GM21447 (cell line): ENCODE results near the gene LHFPL2.
A peak's percentile ranks its signal among the peaks of the same experiment; 100 is the strongest.
"Not testable (repeated sequence)": the region's sequence is repeated elsewhere in the genome, so short reads cannot be mapped to it uniquely, and the experiment has no call there.

Experiments
- ATAC-seq: cut with Tn5 transposase; IDR thresholded peaks from one replicate; pipeline ENCODE4 v1.9.1; 2021; ENCODE audit not compliant: unreplicated experiment

Gene LHFPL2, protein sequence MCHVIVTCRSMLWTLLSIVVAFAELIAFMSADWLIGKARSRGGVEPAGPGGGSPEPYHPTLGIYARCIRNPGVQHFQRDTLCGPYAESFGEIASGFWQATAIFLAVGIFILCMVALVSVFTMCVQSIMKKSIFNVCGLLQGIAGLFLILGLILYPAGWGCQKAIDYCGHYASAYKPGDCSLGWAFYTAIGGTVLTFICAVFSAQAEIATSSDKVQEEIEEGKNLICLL

GRCh38 chr5:78648359-78649210 is at the start of gene LHFPL2:
TSS of gene LHFPL2 (minus strand) at chr5:78648772. CDS start at chr5:78510213, 138,559 bp downstream.
- ATAC-seq, result peak; percentile 39

- ATAC-seq, result no peak
Measured at GRCh38 chr5:78696637-78697036, 48.1 kb upstream of the LHFPL2 start.

GRCh38 chr5:78696052-78696451 is 47.5 kb upstream of the LHFPL2 start:
- ATAC-seq, result not testable (repeated sequence)

DNA sequence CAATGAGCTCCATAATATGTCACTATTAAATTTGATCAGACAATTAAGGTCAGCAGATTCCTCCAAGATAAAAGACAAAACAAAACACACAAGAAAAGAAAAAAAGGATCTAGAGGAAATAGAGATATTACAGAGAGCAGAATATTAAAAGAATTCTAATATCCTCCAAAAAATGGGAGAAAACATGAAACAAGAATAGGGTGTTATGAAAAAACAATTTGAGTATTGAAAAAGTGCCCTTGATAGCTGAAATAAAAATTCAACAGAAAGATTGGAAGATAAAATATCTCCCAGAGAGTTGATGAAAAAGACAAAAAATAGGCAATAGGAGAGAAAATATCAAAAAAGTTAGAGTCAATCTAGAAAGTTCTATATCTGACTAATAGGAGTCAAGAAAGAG is 44.8 kb upstream of the LHFPL2 start:
- ATAC-seq, result no peak

DNA sequence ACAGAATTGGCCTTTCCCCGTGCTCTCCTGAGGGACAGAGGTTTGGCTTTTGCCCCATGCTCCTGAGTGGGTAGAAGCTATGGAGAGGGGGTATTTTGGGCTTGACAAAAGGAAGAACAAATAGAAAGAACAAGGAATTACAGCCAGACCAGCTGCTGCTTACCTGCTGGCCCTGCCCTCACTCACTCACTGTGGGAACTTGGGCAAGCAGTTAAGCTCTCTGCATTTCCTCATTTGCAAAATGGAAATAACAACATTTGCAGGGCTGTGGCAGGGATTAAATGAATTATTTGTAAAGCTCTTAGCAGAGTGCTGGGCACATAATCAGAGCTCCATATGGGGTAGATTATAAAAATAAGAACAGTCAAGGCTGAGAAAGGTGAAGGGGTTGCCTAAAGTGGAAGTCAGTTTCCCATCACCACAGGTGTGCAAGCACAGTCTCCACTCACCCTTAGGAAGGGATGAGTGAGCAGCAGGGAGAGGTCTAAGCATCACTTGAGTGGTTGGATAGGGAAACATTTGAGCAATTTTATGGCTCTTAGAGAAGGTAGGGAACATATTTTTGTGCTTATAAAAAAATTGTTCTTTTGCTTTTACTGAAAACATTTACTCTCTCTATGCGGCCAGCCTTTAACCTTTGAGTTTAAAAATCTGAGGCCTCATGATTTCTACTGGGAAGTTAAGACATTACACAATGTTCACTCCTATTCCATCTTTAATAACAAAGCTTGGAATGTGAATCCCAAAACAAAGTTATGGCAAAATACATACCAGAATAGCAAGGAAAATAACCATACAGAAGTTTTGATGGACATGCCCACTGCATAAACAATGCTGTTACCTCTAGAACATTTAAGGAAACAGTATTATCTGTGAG is 42.8 kb upstream of the LHFPL2 start:
- ATAC-seq, result no peak

- no peak for ATAC-seq
Measured at GRCh38 chr5:78690253-78690972, 41.8 kb upstream of the LHFPL2 start.

GRCh38 chr5:78689540-78690252 is 41.1 kb upstream of the LHFPL2 start:
- ATAC-seq, result no peak

DNA sequence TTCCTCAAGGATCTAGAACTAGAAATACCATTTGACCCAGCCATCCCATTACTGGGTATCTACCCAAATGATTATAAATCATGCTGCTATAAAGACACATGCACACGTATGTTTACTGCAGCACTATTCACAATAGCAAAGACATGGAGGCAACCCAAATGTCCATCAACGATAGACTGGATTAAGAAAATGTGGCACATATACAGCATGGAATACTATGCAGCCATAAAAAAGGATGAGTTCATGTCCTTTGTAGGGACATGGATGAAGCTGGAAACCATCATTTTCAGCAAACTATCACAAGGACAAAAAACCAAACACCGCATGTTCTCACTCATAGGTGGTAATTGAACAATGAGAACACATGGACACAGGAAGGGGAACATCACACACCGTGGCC is 38.9 kb upstream of the LHFPL2 start:
- not testable (repeated sequence) for ATAC-seq

- not testable (repeated sequence) for ATAC-seq
Measured at GRCh38 chr5:78683905-78684304, 35.3 kb upstream of the LHFPL2 start.

DNA sequence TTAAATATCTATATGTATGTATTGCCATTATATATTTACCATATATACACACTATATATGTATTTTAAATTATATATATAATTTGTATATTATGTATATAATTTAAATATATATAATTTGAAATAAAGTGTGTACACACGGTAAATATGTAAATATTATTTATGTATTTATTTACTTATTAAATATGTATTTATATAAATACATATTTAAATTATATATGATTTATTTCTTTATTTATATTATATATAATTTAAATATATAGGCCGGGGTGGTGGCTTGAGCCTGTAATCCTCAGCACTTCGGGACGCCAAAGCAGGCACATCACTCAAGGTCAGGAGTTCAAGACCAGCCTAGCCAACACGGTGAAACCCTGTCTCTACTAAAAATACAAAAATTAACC is 31.3 kb upstream of the LHFPL2 start:
- ATAC-seq, result no peak

DNA sequence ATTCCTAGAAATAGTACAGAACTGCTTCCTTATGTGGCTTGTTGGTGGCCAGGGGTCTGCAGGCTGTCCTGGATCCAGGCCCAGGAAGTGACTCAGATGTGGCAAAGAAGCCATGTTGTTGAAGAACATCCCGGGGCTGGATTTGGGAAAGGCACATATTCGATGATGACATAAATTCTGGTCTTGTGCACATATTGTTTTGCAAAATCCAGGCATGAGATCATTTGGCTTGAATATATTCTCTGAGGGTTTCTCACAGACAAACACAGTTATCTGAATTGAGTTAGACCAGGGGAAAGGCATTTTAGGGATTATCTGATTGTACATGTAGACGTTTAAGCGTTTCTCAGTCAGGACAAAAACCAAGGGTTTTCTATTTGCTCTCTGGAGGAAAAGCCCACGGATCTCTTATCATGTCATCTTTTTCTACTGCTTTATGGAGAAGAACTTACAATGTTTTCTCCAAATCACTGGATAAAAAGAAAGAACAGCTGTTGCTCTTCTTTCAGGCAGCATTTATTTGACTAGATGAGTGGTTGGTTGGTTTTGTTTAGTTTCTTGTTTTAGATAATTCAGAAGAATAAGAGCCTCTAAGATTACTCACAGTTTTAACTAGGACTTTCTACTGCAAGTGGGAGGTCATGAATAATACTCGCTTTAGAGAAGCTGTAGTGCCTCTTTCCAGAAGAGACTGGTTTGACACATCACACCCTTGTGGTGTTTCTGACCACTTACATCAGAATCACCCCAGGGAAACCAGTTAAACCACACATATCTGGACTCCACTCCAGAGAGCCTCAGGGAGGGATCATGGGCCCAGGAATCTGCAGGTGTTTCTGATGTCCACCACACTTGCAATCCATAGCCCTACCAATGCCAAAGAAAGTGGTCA is 29.5 kb upstream of the LHFPL2 start:
- peak; percentile 74 for ATAC-seq

- ATAC-seq, result no peak
Measured at GRCh38 chr5:78675956-78676730, 27.6 kb upstream of the LHFPL2 start.

DNA sequence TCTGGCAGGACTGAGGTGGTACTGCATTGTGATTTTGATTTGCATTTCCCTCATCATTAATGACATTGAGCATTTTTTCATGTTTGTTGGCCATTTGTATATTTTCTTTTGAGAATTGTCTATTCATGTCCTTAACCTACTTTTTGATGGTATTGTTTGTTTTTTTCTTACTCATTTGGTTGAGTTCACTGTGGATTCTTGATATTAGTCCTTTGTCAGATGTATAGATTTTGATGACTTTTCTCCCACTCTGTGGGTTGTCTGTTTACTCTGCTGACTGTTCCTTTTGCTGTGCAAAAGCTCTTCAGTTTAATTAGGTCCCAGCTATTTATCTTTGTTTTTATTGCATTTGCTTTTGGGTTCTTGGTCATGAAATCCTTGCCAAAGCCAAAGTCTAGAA is 25.3 kb upstream of the LHFPL2 start:
- ATAC-seq, result not testable (repeated sequence)

DNA sequence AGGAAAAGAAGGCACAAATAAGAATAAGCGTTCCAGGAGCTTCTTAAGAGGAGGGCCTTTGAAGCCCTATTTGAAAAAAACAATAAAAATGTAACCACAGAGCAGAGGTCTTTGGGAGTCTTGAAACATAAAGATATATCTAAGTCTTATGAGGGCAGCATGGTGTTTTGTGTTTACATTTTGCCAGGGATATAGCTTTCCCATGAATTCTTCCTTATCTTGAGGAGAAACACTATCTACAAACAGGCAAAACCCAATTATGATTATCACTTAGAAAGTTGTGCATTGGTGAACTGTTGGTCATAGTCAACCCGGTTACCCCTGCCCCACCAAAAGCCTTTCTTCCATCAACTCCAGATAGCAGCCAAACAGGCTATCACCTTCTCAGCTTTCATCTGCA is 23.6 kb upstream of the LHFPL2 start:
- no peak for ATAC-seq

GRCh38 chr5:78671609-78672008 is 23.0 kb upstream of the LHFPL2 start:
- no peak for ATAC-seq

DNA sequence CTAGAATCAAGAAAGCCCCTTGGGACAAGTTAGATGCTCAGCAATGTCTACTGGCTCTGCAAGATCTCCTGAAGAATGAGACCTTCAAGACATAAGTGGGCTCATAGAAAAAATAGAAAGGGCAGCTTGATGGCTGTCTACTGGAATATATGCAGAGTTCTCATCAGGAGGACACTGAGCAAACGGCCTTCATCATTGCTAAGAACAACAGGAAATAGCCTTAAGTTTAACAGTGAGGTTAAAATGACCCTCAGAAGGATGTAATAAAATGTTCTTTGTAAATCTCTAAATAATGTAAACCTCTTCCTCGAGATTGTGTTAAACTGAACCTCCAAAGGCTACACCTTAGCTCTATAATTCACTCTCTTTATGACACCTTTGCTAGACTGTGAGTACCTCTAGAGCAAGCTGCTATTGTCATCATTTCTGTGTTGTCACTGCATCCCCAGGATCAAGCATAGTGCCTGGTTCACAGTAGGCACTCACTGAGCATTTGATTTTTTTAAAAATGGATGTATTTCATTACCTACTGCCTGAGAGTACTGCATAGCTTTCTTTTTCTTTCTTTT is 22.2 kb upstream of the LHFPL2 start:
- no peak for ATAC-seq

- ATAC-seq, result no peak
Measured at GRCh38 chr5:78669331-78669730, 20.8 kb upstream of the LHFPL2 start.

GRCh38 chr5:78667461-78668103 is 19.0 kb upstream of the LHFPL2 start:
- ATAC-seq, result no peak
